OCI-LY1 (cell line): Measurements from ENCODE around the gene MCTP1.

Experiments
- H2AFZ ChIP-seq: fragments of 200-600 bp; sonication (generic), shearing (Covaris generic); 2 replicates; pipeline ENCODE4 v1.6.0; 2014; ENCODE audit warnings: antibody characterized with exemption, mild to moderate bottlenecking, low read length
- H3F3A ChIP-seq: fragments of 200-600 bp; sonication (generic), shearing (Covaris generic); 2 replicates; pipeline ENCODE4 v1.6.0; 2014; ENCODE audit warnings: mild to moderate bottlenecking, antibody characterized with exemption, low read length, moderate library complexity; ENCODE audit not compliant: insufficient read depth
- H3K27ac ChIP-seq: fragments of 200-600 bp; sonication (generic); 2 replicates; pipeline ENCODE4 v1.5.1; 2014; ENCODE audit warnings: low read length, mixed run types, mild to moderate bottlenecking, low read depth; ENCODE audit not compliant: poor library complexity, severe bottlenecking
- H3K27me3 ChIP-seq: fragments of 200-600 bp; sonication (generic); 2 replicates; pipeline ENCODE4 v1.6.0; 2014; ENCODE audit warnings: antibody characterized with exemption, mild to moderate bottlenecking, low read length, moderate library complexity; ENCODE audit not compliant: insufficient read depth
- H3K36me3 ChIP-seq: fragments of 200-600 bp; sonication (generic); 2 replicates; pipeline ENCODE4 v1.6.1; 2014; ENCODE audit warnings: mild to moderate bottlenecking, antibody characterized with exemption, low read length, moderate library complexity, mixed read lengths; ENCODE audit not compliant: insufficient read depth
- H3K4me1 ChIP-seq: fragments of 200-600 bp; sonication (generic); 2 replicates; pipeline ENCODE4 v1.5.1; 2014; ENCODE audit warnings: mild to moderate bottlenecking, low read length, moderate library complexity; ENCODE audit not compliant: insufficient read depth, severe bottlenecking
- H3K4me2 ChIP-seq: fragments of 200-600 bp; sonication (generic), shearing (Covaris generic); 2 replicates; pipeline ENCODE4 v1.6.1; 2014; ENCODE audit warnings: low read length
- H3K4me3 ChIP-seq: fragments of 200-600 bp; sonication (generic); 2 replicates; pipeline ENCODE4 v1.5.1; 2014; ENCODE audit warnings: low read length, low read depth, mild to moderate bottlenecking, mixed read lengths; ENCODE audit not compliant: poor library complexity, severe bottlenecking
- H3K79me2 ChIP-seq: fragments of 200-600 bp; shearing (Covaris generic); 2 replicates; pipeline ENCODE4 v1.6.1; 2016; ENCODE audit warnings: mixed run types, low read length, mixed read lengths; ENCODE audit not compliant: insufficient read depth
- H3K9ac ChIP-seq: fragments of 200-600 bp; sonication (generic), shearing (Covaris generic); 2 replicates; pipeline ENCODE4 v1.6.1; 2014; ENCODE audit warnings: mild to moderate bottlenecking, low read length, mixed read lengths
- H3K9me2 ChIP-seq: fragments of 200-600 bp; sonication (generic), shearing (Covaris generic); 2 replicates; pipeline ENCODE4 v1.6.1; 2014; ENCODE audit warnings: low read depth, mild to moderate bottlenecking, low read length, mixed read lengths
- H3K9me3 ChIP-seq: fragments of 200-600 bp; shearing (Covaris generic); 2 replicates; pipeline ENCODE4 v1.6.1; 2014; ENCODE audit warnings: low read length, mixed read lengths
- H4K20me1 ChIP-seq: fragments of 200-600 bp; sonication (generic), shearing (Covaris generic); 2 replicates; pipeline ENCODE4 v1.6.0; 2016; ENCODE audit warnings: mild to moderate bottlenecking, low read length; ENCODE audit not compliant: insufficient read depth
- CTCF ChIP-seq: fragments of 200-600 bp; sonication (generic), shearing (Covaris generic); IDR thresholded peaks from 2 replicates; pipeline ENCODE4 v1.5.1; 2017; ENCODE audit warnings: mild to moderate bottlenecking, antibody characterized with exemption, low read length, moderate library complexity, mixed read lengths
- EZH2 ChIP-seq: fragments of 200-600 bp; sonication (generic), shearing (Covaris generic); IDR thresholded peaks from 2 replicates; pipeline ENCODE4 v1.8.0; 2017; ENCODE audit warnings: borderline replicate concordance, mixed run types, mild to moderate bottlenecking, antibody characterized with exemption, low read length, moderate library complexity, mixed read lengths

The MCTP1 gene

GRCh38 chr5:94849821-94850736 lies 434.8 kb downstream of the MCTP1 start:
- Histone ChIP-seq H4K20me1 (no peaks in the 10 kb centered on the region), H3F3A (no peaks in the 10 kb centered on the region; the same call in 1 of the 2 replicates), H3K9me3 (no peaks in the 10 kb centered on the region), H3K79me2 (no peaks in the 10 kb centered on the region), H3K4me2 (peak overlapping the region; percentile 38), H3K9ac (peak overlapping the region; percentile 56), H3K36me3 (no peaks in the 10 kb centered on the region), H3K27ac (peak overlapping the region; percentile 93), H3K4me3 (peak overlapping the region; percentile 3), H2AFZ (peak overlapping the region; percentile 70; the same call in 1 of the 2 replicates), H3K4me1 (peaks cover 88% of the 10 kb centered on the region), H3K27me3 (no peaks in the 10 kb centered on the region), H3K9me2 (no peaks in the 10 kb centered on the region)
- no peak for TF ChIP-seq EZH2
- peak; percentile 93 for TF ChIP-seq CTCF

GRCh38 chr5:94849324-94849723 lies 435.6 kb downstream of the MCTP1 start:
- Histone ChIP-seq H3K4me3 (no peak overlapping the region), H3F3A (no peaks in the 10 kb centered on the region; the same call in 1 of the 2 replicates), H3K4me2 (peak overlapping the region; percentile 35), H3K9ac (peak overlapping the region; percentile 56), H3K9me3 (no peaks in the 10 kb centered on the region), H3K27ac (peak overlapping the region; percentile 93), H3K79me2 (no peaks in the 10 kb centered on the region), H3K36me3 (no peaks in the 10 kb centered on the region), H2AFZ (no peak overlapping the region), H3K27me3 (no peaks in the 10 kb centered on the region), H3K4me1 (peaks cover 87% of the 10 kb centered on the region), H3K9me2 (no peaks in the 10 kb centered on the region), H4K20me1 (no peaks in the 10 kb centered on the region)
- no peak for TF ChIP-seq CTCF
- TF ChIP-seq EZH2 = no peak

GRCh38 chr5:94847726-94848125 lies 437.2 kb downstream of the MCTP1 start:
- H3F3A ChIP-seq = no peaks in the 10 kb centered on the region; the same call in 1 of the 2 replicates
- H3K27ac ChIP-seq = peak overlapping the region; percentile 93
- peak overlapping the region; percentile 32 for H3K9ac ChIP-seq
- no peak overlapping the region for H3K4me3 ChIP-seq
- H3K27me3 ChIP-seq = no peaks in the 10 kb centered on the region
- peaks cover 82% of the 10 kb centered on the region for H3K4me1 ChIP-seq
- H3K9me3 ChIP-seq = no peaks in the 10 kb centered on the region
- peak overlapping the region; percentile 42 for H3K4me2 ChIP-seq
- H3K79me2 ChIP-seq = no peaks in the 10 kb centered on the region
- no peaks in the 10 kb centered on the region for H3K9me2 ChIP-seq
- TF ChIP-seq CTCF (no peak), EZH2 (no peak)
- H3K36me3 ChIP-seq = no peaks in the 10 kb centered on the region
- H2AFZ ChIP-seq = no peak overlapping the region
- no peaks in the 10 kb centered on the region for H4K20me1 ChIP-seq
